Measurements from ENCODE around the gene SART3. TPM values are rescaled to one million over a fixed set of nuclear protein-coding genes. Genes with fewer than 3 reads are reported as not detected.

SART3 gene
- polyA plus RNA-seq, 1 of the 3 experiments (the other 2 are of a cell fraction): 28.9 TPM

- no peak overlapping the region for H3K9ac ChIP-seq
- no peak for DNase-seq
- no peaks in the 10 kb centered on the region for H3K27me3 ChIP-seq (ENCODE audit: insufficient read depth)
- H3K4me1 ChIP-seq (ENCODE audit: control insufficient read depth in 1 of 2, insufficient read depth in 2 of 2, low read depth in 1 of 2, low read length in 1 of 2): peaks cover 2 to 14% of the 10 kb centered on the region in 2 experiments; a peak in 1 of 4 replicates
- H3F3A ChIP-seq (replicated peaks; ENCODE audit: insufficient read depth): no peaks in the 10 kb centered on the region
- H3K9me3 ChIP-seq: no peaks in the 10 kb centered on the region
- CTCF ChIA-PET: interaction anchor here (1.3 to 2.9 kb wide), 4 partner anchors 11 to 101 kb away, joined by 4 to 21 read pairs (median 10); no protein-coding TSS in a partner anchor
- WGBS (ENCODE audit: low lambda C conversion rate): 40% methylated on average over 2 of the region's 2 CpGs
- POLR2A ChIA-PET: no interaction called here
- no peaks in the 10 kb centered on the region for H3K36me3 ChIP-seq (replicated peaks in 1 of 2; ENCODE audit: control insufficient read depth in 1 of 2, insufficient read depth in 2 of 2, low read length in 1 of 2)
- H3K27ac ChIP-seq (ENCODE audit: low read depth in 2 of 2, low read length in 1 of 2): no peak overlapping the region
- H3K4me2 ChIP-seq: no peak overlapping the region
- H4K20me1 ChIP-seq (ENCODE audit: insufficient read depth): no peaks in the 10 kb centered on the region
- peaks cover 6% of the 10 kb centered on the region for H3K79me2 ChIP-seq (ENCODE audit: insufficient read depth)
- no peaks in the 10 kb centered on the region for H3K9me2 ChIP-seq
- H2AFZ ChIP-seq (ENCODE audit: low read depth): no peak overlapping the region
- H3K4me3 ChIP-seq (ENCODE audit: low read depth in 2 of 2, low read length in 1 of 2): no peak overlapping the region
- no peak for TF ChIP-seq GABPA (IDR thresholded peaks at IDR 0.05; ENCODE audit: low read depth)
- no peak for TF ChIP-seq TAF1 (IDR thresholded peaks at IDR 0.05; ENCODE audit: borderline replicate concordance, low read depth, low read length)
- TF ChIP-seq TEAD4 (IDR thresholded peaks at IDR 0.05; ENCODE audit: borderline replicate concordance, insufficient read depth): no peak
- TF ChIP-seq JUND (IDR thresholded peaks at IDR 0.05): no peak
- TF ChIP-seq NFIC (IDR thresholded peaks at IDR 0.05; ENCODE audit: borderline replicate concordance): no peak
- TF ChIP-seq RXRA (IDR thresholded peaks at IDR 0.05; ENCODE audit: borderline replicate concordance, low read depth): no peak
- no peak for TF ChIP-seq FOSL2 (IDR thresholded peaks at IDR 0.05; ENCODE audit: borderline replicate concordance, low read depth)
- TF ChIP-seq TCF12 (IDR thresholded peaks at IDR 0.05): no peak
- no peak for TF ChIP-seq SIN3A (IDR thresholded peaks at IDR 0.05; ENCODE audit: borderline replicate concordance, low read depth, low read length)
- TF ChIP-seq, protein P1, sequence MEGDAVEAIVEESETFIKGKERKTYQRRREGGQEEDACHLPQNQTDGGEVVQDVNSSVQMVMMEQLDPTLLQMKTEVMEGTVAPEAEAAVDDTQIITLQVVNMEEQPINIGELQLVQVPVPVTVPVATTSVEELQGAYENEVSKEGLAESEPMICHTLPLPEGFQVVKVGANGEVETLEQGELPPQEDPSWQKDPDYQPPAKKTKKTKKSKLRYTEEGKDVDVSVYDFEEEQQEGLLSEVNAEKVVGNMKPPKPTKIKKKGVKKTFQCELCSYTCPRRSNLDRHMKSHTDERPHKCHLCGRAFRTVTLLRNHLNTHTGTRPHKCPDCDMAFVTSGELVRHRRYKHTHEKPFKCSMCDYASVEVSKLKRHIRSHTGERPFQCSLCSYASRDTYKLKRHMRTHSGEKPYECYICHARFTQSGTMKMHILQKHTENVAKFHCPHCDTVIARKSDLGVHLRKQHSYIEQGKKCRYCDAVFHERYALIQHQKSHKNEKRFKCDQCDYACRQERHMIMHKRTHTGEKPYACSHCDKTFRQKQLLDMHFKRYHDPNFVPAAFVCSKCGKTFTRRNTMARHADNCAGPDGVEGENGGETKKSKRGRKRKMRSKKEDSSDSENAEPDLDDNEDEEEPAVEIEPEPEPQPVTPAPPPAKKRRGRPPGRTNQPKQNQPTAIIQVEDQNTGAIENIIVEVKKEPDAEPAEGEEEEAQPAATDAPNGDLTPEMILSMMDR (IDR thresholded peaks at IDR 0.05): no peak
- TF ChIP-seq FOXJ3 (CRISPR knock-in tag; IDR thresholded peaks at IDR 0.05): no peak
- TF ChIP-seq RCOR1 (IDR thresholded peaks at IDR 0.05; ENCODE audit: low read length): no peak
- TF ChIP-seq, protein P2, sequence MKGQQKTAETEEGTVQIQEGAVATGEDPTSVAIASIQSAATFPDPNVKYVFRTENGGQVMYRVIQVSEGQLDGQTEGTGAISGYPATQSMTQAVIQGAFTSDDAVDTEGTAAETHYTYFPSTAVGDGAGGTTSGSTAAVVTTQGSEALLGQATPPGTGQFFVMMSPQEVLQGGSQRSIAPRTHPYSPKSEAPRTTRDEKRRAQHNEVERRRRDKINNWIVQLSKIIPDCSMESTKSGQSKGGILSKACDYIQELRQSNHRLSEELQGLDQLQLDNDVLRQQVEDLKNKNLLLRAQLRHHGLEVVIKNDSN (IDR thresholded peaks at IDR 0.05; ENCODE audit: borderline replicate concordance, low read depth): no peak
Measured at GRCh38 chr12:108510836-108511235, 50.1 kb downstream of the SART3 start.

DNA sequence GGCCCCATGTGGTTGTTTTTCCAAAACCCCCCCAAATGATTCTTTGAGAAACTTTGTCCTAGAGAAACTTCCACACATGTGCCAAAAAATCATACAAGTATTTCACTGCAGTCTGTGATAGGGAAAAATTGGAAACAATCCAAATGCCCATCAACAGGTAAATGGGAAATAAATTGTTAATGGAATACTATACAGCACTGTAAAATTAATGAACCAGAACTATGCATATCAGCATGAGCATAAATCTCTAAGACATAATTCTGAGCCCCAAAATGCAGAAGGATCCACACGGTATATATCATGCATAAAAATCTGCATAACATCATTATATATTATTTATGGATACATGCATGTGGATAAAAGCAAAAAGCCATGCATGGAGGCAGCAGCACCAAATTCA is 51.2 kb downstream of the SART3 start:
- no peaks in the 10 kb centered on the region for H3F3A ChIP-seq (replicated peaks; ENCODE audit: insufficient read depth)
- no peaks in the 10 kb centered on the region for H4K20me1 ChIP-seq (ENCODE audit: insufficient read depth)
- peaks cover 0 to 10% of the 10 kb centered on the region in 2 experiments; a peak in 1 of 4 replicates for H3K4me1 ChIP-seq (ENCODE audit: control insufficient read depth in 1 of 2, insufficient read depth in 2 of 2, low read depth in 1 of 2, low read length in 1 of 2)
- ChIA-PET CTCF (interaction anchor here (1.1 to 2.4 kb wide), 2 partner anchors 519 to 592 kb away, joined by 4 to 14 read pairs; no protein-coding TSS in a partner anchor), POLR2A (no interaction called here)
- no peaks in the 10 kb centered on the region for H3K36me3 ChIP-seq (replicated peaks in 1 of 2; ENCODE audit: control insufficient read depth in 1 of 2, insufficient read depth in 2 of 2, low read length in 1 of 2)
- WGBS (ENCODE audit: low lambda C conversion rate): 22% methylated on average over 1 of the region's 1 CpG
- DNase-seq: no peak
- no peak overlapping the region for H3K9ac ChIP-seq
- no peaks in the 10 kb centered on the region for H3K79me2 ChIP-seq (ENCODE audit: insufficient read depth)
- H3K9me2 ChIP-seq: no peaks in the 10 kb centered on the region
- TF ChIP-seq, protein P3, sequence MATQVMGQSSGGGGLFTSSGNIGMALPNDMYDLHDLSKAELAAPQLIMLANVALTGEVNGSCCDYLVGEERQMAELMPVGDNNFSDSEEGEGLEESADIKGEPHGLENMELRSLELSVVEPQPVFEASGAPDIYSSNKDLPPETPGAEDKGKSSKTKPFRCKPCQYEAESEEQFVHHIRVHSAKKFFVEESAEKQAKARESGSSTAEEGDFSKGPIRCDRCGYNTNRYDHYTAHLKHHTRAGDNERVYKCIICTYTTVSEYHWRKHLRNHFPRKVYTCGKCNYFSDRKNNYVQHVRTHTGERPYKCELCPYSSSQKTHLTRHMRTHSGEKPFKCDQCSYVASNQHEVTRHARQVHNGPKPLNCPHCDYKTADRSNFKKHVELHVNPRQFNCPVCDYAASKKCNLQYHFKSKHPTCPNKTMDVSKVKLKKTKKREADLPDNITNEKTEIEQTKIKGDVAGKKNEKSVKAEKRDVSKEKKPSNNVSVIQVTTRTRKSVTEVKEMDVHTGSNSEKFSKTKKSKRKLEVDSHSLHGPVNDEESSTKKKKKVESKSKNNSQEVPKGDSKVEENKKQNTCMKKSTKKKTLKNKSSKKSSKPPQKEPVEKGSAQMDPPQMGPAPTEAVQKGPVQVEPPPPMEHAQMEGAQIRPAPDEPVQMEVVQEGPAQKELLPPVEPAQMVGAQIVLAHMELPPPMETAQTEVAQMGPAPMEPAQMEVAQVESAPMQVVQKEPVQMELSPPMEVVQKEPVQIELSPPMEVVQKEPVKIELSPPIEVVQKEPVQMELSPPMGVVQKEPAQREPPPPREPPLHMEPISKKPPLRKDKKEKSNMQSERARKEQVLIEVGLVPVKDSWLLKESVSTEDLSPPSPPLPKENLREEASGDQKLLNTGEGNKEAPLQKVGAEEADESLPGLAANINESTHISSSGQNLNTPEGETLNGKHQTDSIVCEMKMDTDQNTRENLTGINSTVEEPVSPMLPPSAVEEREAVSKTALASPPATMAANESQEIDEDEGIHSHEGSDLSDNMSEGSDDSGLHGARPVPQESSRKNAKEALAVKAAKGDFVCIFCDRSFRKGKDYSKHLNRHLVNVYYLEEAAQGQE (IDR thresholded peaks at IDR 0.05; ENCODE audit: low read depth, low read length): no peak
- TF ChIP-seq TCF12 (IDR thresholded peaks at IDR 0.05) (no peak), RCOR1 (IDR thresholded peaks at IDR 0.05; ENCODE audit: low read length) (no peak), RXRA (IDR thresholded peaks at IDR 0.05; ENCODE audit: borderline replicate concordance, low read depth) (no peak), NFIC (IDR thresholded peaks at IDR 0.05; ENCODE audit: borderline replicate concordance) (no peak), EZH2phosphoT487 (IDR thresholded peaks at IDR 0.05; ENCODE audit: borderline replicate concordance, low read depth) (no peak), TAF1 (IDR thresholded peaks at IDR 0.05; ENCODE audit: borderline replicate concordance, low read depth, low read length) (no peak), SIN3A (IDR thresholded peaks at IDR 0.05; ENCODE audit: borderline replicate concordance, low read depth, low read length) (no peak), FOSL2 (IDR thresholded peaks at IDR 0.05; ENCODE audit: borderline replicate concordance, low read depth) (no peak), FOXM1 (IDR thresholded peaks at IDR 0.05; ENCODE audit: low read depth) (no peak), YY1 (IDR thresholded peaks at IDR 0.05; ENCODE audit: low read depth) (no peak), GABPA (IDR thresholded peaks at IDR 0.05; ENCODE audit: low read depth) (no peak), MEF2A (IDR thresholded peaks at IDR 0.05; ENCODE audit: borderline replicate concordance, low read depth) (no peak), SMC3 (IDR thresholded peaks at IDR 0.05; ENCODE audit: low read depth, low read length) (no peak), MXI1 (IDR thresholded peaks at IDR 0.05; ENCODE audit: low read depth, low read length) (no peak)
- TF ChIP-seq, protein P2 (IDR thresholded peaks at IDR 0.05; ENCODE audit: borderline replicate concordance, low read depth): no peak
- H3K4me2 ChIP-seq: no peak overlapping the region
- H3K27me3 ChIP-seq (ENCODE audit: insufficient read depth): no peaks in the 10 kb centered on the region
- no peaks in the 10 kb centered on the region for H3K9me3 ChIP-seq
- no peak overlapping the region for H3K4me3 ChIP-seq (ENCODE audit: low read depth in 2 of 2, low read length in 1 of 2)
- H2AFZ ChIP-seq (ENCODE audit: low read depth): no peak overlapping the region
- H3K27ac ChIP-seq (ENCODE audit: low read depth in 2 of 2, low read length in 1 of 2): no peak overlapping the region
